ENCODE results near the gene AP5B1. TPM values are rescaled to one million over a fixed set of nuclear protein-coding genes. Genes with fewer than 3 reads are reported as not detected.

Gene AP5B1
- total RNA-seq, 4 donors from 2014 or later, result 16.4 to 38.5 (median 23.3) TPM

GRCh38 chr11:65809496-65809895 is 28.7 kb upstream of the AP5B1 start:
- DNase-seq, result no peak
- Histone ChIP-seq H3K4me3 (no peak overlapping the region), H3K4me1 (peaks cover 0 to 35% (median 4%) of the 10 kb centered on the region in 3 donors), H3K9me3 (no peaks in the 10 kb centered on the region), H3K27me3 (peaks cover 0 to 49% (median 0%) of the 10 kb centered on the region in 4 donors), H3K27ac (no peak overlapping the region), H3K36me3 (no peaks in the 10 kb centered on the region)
- TF ChIP-seq POLR2A (IDR thresholded peaks at IDR 0.05) (no peak), CTCF (IDR thresholded peaks at IDR 0.05) (no peak)
- intact Hi-C loops (cut with DNase I), result no loop called here
- 45 to 64% methylated on average over 4 of the region's 9 CpGs for WGBS, 2 donors

- no peak for DNase-seq
- no peak overlapping the region for H3K27ac ChIP-seq
- H3K36me3 ChIP-seq, result no peaks in the 10 kb centered on the region
- peaks cover 0 to 56% (median 0%) of the 10 kb centered on the region in 4 donors for H3K27me3 ChIP-seq
- H3K4me1 ChIP-seq, result peaks cover 0 to 35% (median 3%) of the 10 kb centered on the region in 3 donors
- no peak overlapping the region for H3K4me3 ChIP-seq
- TF ChIP-seq POLR2A (IDR thresholded peaks at IDR 0.05) (no peak), CTCF (IDR thresholded peaks at IDR 0.05) (no peak)
- no peaks in the 10 kb centered on the region for H3K9me3 ChIP-seq
- intact Hi-C loops (cut with DNase I), result no loop called here
- WGBS, 2 donors, result 26 to 54% methylated on average over 9 of the region's 20 CpGs
Observed at GRCh38 chr11:65808744-65809341, 28.1 kb upstream of the AP5B1 start.

GRCh38 chr11:65806979-65807378 is 26.2 kb upstream of the AP5B1 start:
- H3K27ac ChIP-seq, result no peak overlapping the region
- intact Hi-C loops (cut with DNase I), result no loop called here
- TF ChIP-seq POLR2A (IDR thresholded peaks at IDR 0.05) (no peak), CTCF (IDR thresholded peaks at IDR 0.05) (no peak)
- WGBS, 2 donors, result 60 to 62% methylated on average over 6 of the region's 6 CpGs
- peaks cover 0 to 74% (median 0%) of the 10 kb centered on the region in 4 donors for H3K27me3 ChIP-seq
- H3K36me3 ChIP-seq, result no peaks in the 10 kb centered on the region
- no peaks in the 10 kb centered on the region for H3K9me3 ChIP-seq
- H3K4me1 ChIP-seq, result peaks cover 0 to 40% (median 3%) of the 10 kb centered on the region in 3 donors
- DNase-seq, result no peak
- no peak overlapping the region for H3K4me3 ChIP-seq

- DNase-seq, result no peak
- no peaks in the 10 kb centered on the region for H3K9me3 ChIP-seq
Observed at GRCh38 chr11:65803797-65804492, 23.2 kb upstream of the AP5B1 start.

More at GRCh38 chr11:65803797-65804492, 23.2 kb upstream of the AP5B1 start:
- Histone ChIP-seq H3K4me1 (peaks cover 0 to 26% (median under 1%) of the 10 kb centered on the region in 3 donors), H3K36me3 (no peaks in the 10 kb centered on the region), H3K27me3 (peaks cover 0 to 98% (median 0%) of the 10 kb centered on the region in 4 donors), H3K4me3 (no peak overlapping the region), H3K27ac (peak overlapping the region in 3 of 4 donors; percentile 44 to 64 (median 49))
- intact Hi-C loops (cut with DNase I), result no loop called here
- TF ChIP-seq CTCF (IDR thresholded peaks at IDR 0.05) (no peak), POLR2A (IDR thresholded peaks at IDR 0.05) (no peak)
- WGBS, 2 donors, result 62 to 78% methylated on average over 5 to 7 of the region's 21 CpGs

Data from esophagus squamous epithelium (tissue), 5 donors.